H9 (cell line): ENCODE data around the gene RGL1. TPM values are rescaled to one million over a fixed set of nuclear protein-coding genes. Genes with fewer than 3 reads are reported as not detected.

ENCODE experiments used
- DNase-seq: peaks from one replicate; pipeline ENCODE4 v3.0.0-alpha.2; 2017
- H2AFZ ChIP-seq: one replicate; pipeline ENCODE4 v1.6.1; 2013; ENCODE audit warnings: mild to moderate bottlenecking, low read length, control low read depth, moderate library complexity
- H2AK5ac ChIP-seq: 2 replicates; pipeline ENCODE4 v1.6.1; 2013; ENCODE audit warnings: low read length, control low read depth, mixed read lengths; ENCODE audit not compliant: insufficient read length
- H2BK120ac ChIP-seq: one replicate; pipeline ENCODE4 v1.6.1; 2013; ENCODE audit warnings: low read depth, mild to moderate bottlenecking, low read length, control low read depth, inconsistent platforms; ENCODE audit not compliant: poor library complexity, severe bottlenecking
- H2BK12ac ChIP-seq: 2 replicates; pipeline ENCODE4 v1.6.1; 2013; ENCODE audit warnings: low read length, control low read depth, mixed read lengths, low read depth; ENCODE audit not compliant: insufficient read length
- H2BK15ac ChIP-seq: 2 replicates; pipeline ENCODE4 v1.6.1; 2013; ENCODE audit warnings: low read depth, low read length, control low read depth
- H2BK20ac ChIP-seq: one replicate; pipeline ENCODE4 v1.6.1; 2013; ENCODE audit warnings: low read depth, mild to moderate bottlenecking, low read length, control low read depth, inconsistent platforms; ENCODE audit not compliant: poor library complexity, severe bottlenecking
- H2BK5ac ChIP-seq: 2 replicates; pipeline ENCODE4 v1.6.1; 2013; ENCODE audit warnings: low read length, control low read depth, mixed read lengths; ENCODE audit not compliant: insufficient read length
- H3K14ac ChIP-seq: 2 replicates; pipeline ENCODE4 v1.6.1; 2013; ENCODE audit warnings: low read length, control low read depth; ENCODE audit not compliant: insufficient read depth
- H3K18ac ChIP-seq: 2 replicates; pipeline ENCODE4 v1.6.1; 2013; ENCODE audit warnings: low read depth, mild to moderate bottlenecking, mixed read lengths, low read length, control low read depth; ENCODE audit not compliant: insufficient read length
- H3K23ac ChIP-seq: 2 replicates; pipeline ENCODE4 v1.6.1; 2013; ENCODE audit warnings: low read length, control low read depth, mixed read lengths, low read depth; ENCODE audit not compliant: insufficient read length
- H3K23me2 ChIP-seq: 2 replicates; pipeline ENCODE4 v1.6.1; 2013; ENCODE audit warnings: low read depth, mild to moderate bottlenecking, mixed read lengths, low read length, control low read depth; ENCODE audit not compliant: insufficient read length, poor library complexity, severe bottlenecking
- H3K27ac ChIP-seq: 2 replicates; pipeline ENCODE4 v1.5.1; 2013; ENCODE audit warnings: low read length, control low read depth, mixed read lengths, low read depth; ENCODE audit not compliant: insufficient read length
- H3K27me3 ChIP-seq: 2 replicates; pipeline ENCODE4 v1.6.1; 2013; ENCODE audit warnings: low read length, control low read depth, inconsistent platforms; ENCODE audit not compliant: insufficient read depth
- H3K4ac ChIP-seq: 2 replicates; pipeline ENCODE4 v1.6.1; 2013; ENCODE audit warnings: low read depth, mild to moderate bottlenecking, control low read depth, inconsistent platforms, low read length, moderate library complexity
- H3K4me1 ChIP-seq: 2 replicates; pipeline ENCODE4 v1.6.1; 2013; ENCODE audit warnings: low read length, control low read depth, inconsistent platforms; ENCODE audit not compliant: insufficient read depth
- H3K4me2 ChIP-seq: 2 replicates; pipeline ENCODE4 v1.6.1; 2013; ENCODE audit warnings: low read length, control low read depth, mixed read lengths; ENCODE audit not compliant: insufficient read length, insufficient read depth
- H3K56ac ChIP-seq: 2 replicates; pipeline ENCODE4 v1.6.1; 2013; ENCODE audit warnings: low read depth, mild to moderate bottlenecking, mixed read lengths, low read length, control low read depth; ENCODE audit not compliant: insufficient read length
- H3K79me1 ChIP-seq: 2 replicates; pipeline ENCODE4 v1.6.1; 2013; ENCODE audit warnings: low read depth, mild to moderate bottlenecking, moderate library complexity, low read length, control low read depth, inconsistent platforms; ENCODE audit not compliant: insufficient read depth, poor library complexity, severe bottlenecking
- H3K79me2 ChIP-seq: 2 replicates; pipeline ENCODE4 v1.6.1; 2013; ENCODE audit warnings: low read length, control low read depth, inconsistent platforms; ENCODE audit not compliant: insufficient read depth
- H3K9ac ChIP-seq: 2 replicates; pipeline ENCODE4 v1.6.1; 2013; ENCODE audit warnings: low read length, control low read depth, mixed read lengths; ENCODE audit not compliant: insufficient read length; ENCODE audit errors: extremely low read depth
- H3K9me3 ChIP-seq: one replicate; pipeline ENCODE4 v1.6.1; 2013; ENCODE audit warnings: low read depth, low read length, inconsistent platforms; ENCODE audit not compliant: control insufficient read depth
- H3T11ph ChIP-seq: one replicate; pipeline ENCODE4 v1.6.1; 2013; ENCODE audit warnings: mild to moderate bottlenecking, low read length, control low read depth, inconsistent platforms
- H4K20me1 ChIP-seq: one replicate; pipeline ENCODE4 v1.6.1; 2013; ENCODE audit not compliant: control insufficient read depth, insufficient read length, insufficient read depth
- H4K5ac ChIP-seq: 2 replicates; pipeline ENCODE4 v1.6.1; 2013; ENCODE audit warnings: low read depth, mild to moderate bottlenecking, mixed read lengths, low read length, control low read depth; ENCODE audit not compliant: insufficient read length
- H4K8ac ChIP-seq: replicated peaks from 2 replicates; pipeline ENCODE4 v1.6.1; 2013; ENCODE audit warnings: low read length, control low read depth, mixed read lengths, low read depth; ENCODE audit not compliant: insufficient read length
- H4K91ac ChIP-seq: 2 replicates; pipeline ENCODE4 v1.6.1; 2013; ENCODE audit warnings: low read depth, mild to moderate bottlenecking, moderate library complexity, mixed read lengths, low read length, control low read depth; ENCODE audit not compliant: insufficient read length
- H3K27ac Mint-ChIP-seq, 3 experiments: 2 replicates in 2 of 3; 3 replicates in 1 of 3; pipeline ENCODE4 v1.8.0; 2020 to 2021; ENCODE audit warnings: mixed read lengths in 3 of 3, mild to moderate bottlenecking in 1 of 3, moderate library complexity in 1 of 3
- H3K27me3 Mint-ChIP-seq: 2 replicates; pipeline ENCODE4 v1.8.0; 2021; ENCODE audit warnings: low read depth, mild to moderate bottlenecking, moderate library complexity, mixed read lengths
- H3K36me3 Mint-ChIP-seq, 3 experiments: 2 replicates in 2 of 3; 3 replicates in 1 of 3; pipeline ENCODE4 v1.8.0; 2020 to 2021; ENCODE audit warnings: low read depth in 3 of 3, mixed read lengths in 3 of 3; ENCODE audit not compliant: insufficient read depth in 1 of 3
- H3K4me1 Mint-ChIP-seq, 2 experiments: 2 replicates each; pipeline ENCODE4 v1.8.0; 2020; ENCODE audit warnings: mixed read lengths in 2 of 2
- H3K4me3 Mint-ChIP-seq, 2 experiments: 2 replicates in 1 of 2; 3 replicates in 1 of 2; pipeline ENCODE4 v1.8.0; 2020 to 2021; ENCODE audit warnings: mild to moderate bottlenecking in 2 of 2, mixed read lengths in 2 of 2, moderate library complexity in 1 of 2
- H3K9me3 Mint-ChIP-seq, 2 experiments: 2 replicates in 1 of 2; 3 replicates in 1 of 2; pipeline ENCODE4 v1.8.0; 2020; ENCODE audit warnings: mild to moderate bottlenecking in 2 of 2, mixed read lengths in 2 of 2, moderate library complexity in 1 of 2
- total RNA-seq: library from RNA; stranded (reverse); gene quantifications from 2 replicates; pipeline ENCODE4 v1.2.1, GENCODE V29; 2021
- TF ChIP-seq, protein P1 (sequence below): fragments of 200-600 bp; sonication (generic); conservative IDR thresholded peaks from 3 replicates; pipeline ENCODE4 v1.8.0; 2021; ENCODE audit warnings: antibody characterized with exemption, mild to moderate bottlenecking

The RGL1 gene
- total RNA-seq, 1 experiment from 2014 or later: 1.4 TPM

DNA sequence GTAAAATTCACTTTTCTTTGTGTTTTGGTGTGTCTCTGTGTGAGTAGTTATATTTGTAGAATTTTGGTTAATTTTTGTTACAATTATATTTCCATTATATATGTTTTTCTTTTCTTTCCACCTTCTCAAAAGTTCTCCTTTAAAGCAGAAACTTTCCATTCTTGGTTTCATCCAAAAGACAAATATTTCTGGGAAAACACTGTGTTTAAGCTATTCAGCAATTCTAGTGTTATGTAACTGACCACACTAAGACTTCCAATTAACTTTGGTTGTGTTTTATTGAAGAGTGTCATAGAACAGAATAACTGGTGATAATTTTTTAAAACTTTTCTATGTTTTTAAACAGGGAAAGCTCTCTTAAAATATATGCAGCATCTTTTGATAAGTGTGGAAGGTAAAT, 13.6 kb upstream of the RGL1 start:
- no peak overlapping the region for H3T11ph ChIP-seq
- no peaks in the 10 kb centered on the region for H3K79me1 ChIP-seq
- Mint-ChIP-seq H3K27me3 (no peaks in the 10 kb centered on the region), H3K4me3 (no peak overlapping the region), H3K4me1 (peaks cover 11 to 14% of the 10 kb centered on the region in 2 experiments), H3K27ac (no peak overlapping the region), H3K36me3 (no peaks in the 10 kb centered on the region), H3K9me3 (no peaks in the 10 kb centered on the region; a peak in 1 of 5 replicates)
- H3K23ac ChIP-seq: no peak overlapping the region
- TF ChIP-seq, protein P1, sequence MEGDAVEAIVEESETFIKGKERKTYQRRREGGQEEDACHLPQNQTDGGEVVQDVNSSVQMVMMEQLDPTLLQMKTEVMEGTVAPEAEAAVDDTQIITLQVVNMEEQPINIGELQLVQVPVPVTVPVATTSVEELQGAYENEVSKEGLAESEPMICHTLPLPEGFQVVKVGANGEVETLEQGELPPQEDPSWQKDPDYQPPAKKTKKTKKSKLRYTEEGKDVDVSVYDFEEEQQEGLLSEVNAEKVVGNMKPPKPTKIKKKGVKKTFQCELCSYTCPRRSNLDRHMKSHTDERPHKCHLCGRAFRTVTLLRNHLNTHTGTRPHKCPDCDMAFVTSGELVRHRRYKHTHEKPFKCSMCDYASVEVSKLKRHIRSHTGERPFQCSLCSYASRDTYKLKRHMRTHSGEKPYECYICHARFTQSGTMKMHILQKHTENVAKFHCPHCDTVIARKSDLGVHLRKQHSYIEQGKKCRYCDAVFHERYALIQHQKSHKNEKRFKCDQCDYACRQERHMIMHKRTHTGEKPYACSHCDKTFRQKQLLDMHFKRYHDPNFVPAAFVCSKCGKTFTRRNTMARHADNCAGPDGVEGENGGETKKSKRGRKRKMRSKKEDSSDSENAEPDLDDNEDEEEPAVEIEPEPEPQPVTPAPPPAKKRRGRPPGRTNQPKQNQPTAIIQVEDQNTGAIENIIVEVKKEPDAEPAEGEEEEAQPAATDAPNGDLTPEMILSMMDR: no peak
- H3K4ac ChIP-seq: no peak overlapping the region
- no peak overlapping the region for H3K14ac ChIP-seq
- H2BK5ac ChIP-seq: no peak overlapping the region
- H2BK12ac ChIP-seq: no peak overlapping the region
- no peak overlapping the region for H4K8ac ChIP-seq
- H2AFZ ChIP-seq: no peak overlapping the region
- no peak overlapping the region for H3K27ac ChIP-seq
- H2BK15ac ChIP-seq: no peak overlapping the region
- no peaks in the 10 kb centered on the region for H3K23me2 ChIP-seq
- H4K20me1 ChIP-seq: no peaks in the 10 kb centered on the region
- no peak overlapping the region for H2BK20ac ChIP-seq
- H3K27me3 ChIP-seq: no peaks in the 10 kb centered on the region
- no peaks in the 10 kb centered on the region for H3K9me3 ChIP-seq
- H3K79me2 ChIP-seq: no peaks in the 10 kb centered on the region
- H3K9ac ChIP-seq: no peak overlapping the region
- no peak overlapping the region for H3K56ac ChIP-seq
- H2BK120ac ChIP-seq: no peak overlapping the region
- H4K91ac ChIP-seq: no peak overlapping the region
- H3K4me1 ChIP-seq: peaks cover 7% of the 10 kb centered on the region
- DNase-seq: no peak
- no peak overlapping the region for H4K5ac ChIP-seq
- no peak overlapping the region for H3K4me2 ChIP-seq
- no peak overlapping the region for H2AK5ac ChIP-seq
- no peak overlapping the region for H3K18ac ChIP-seq
